MV-4-11 (cell line): ENCODE data around the gene UBE2E1.

Experiments
- DNase-seq: peaks from one replicate; lab custom pipeline; 2025; lab: John Stamatoyannopoulos, UW

The UBE2E1 gene

GRCh38 chr3:23795096-23795495 lies 10.7 kb upstream of the UBE2E1 start:
- no peak for DNase-seq

GRCh38 chr3:23796518-23796917 lies 9.2 kb upstream of the UBE2E1 start:
- DNase-seq = no peak

GRCh38 chr3:23797491-23797890 lies 8.3 kb upstream of the UBE2E1 start:
- peak; percentile 90 for DNase-seq

- no peak for DNase-seq
Measured at GRCh38 chr3:23798456-23798855, 7.3 kb upstream of the UBE2E1 start.

GRCh38 chr3:23798876-23799275 lies 6.9 kb upstream of the UBE2E1 start:
- DNase-seq = no peak

GRCh38 chr3:23800731-23801130 lies 5.0 kb upstream of the UBE2E1 start:
- DNase-seq = no peak

GRCh38 chr3:23804441-23805209 lies 1.1 kb upstream of the UBE2E1 start:
- DNase-seq = no peak

GRCh38 chr3:23805210-23805632 lies 534 bp upstream of the UBE2E1 start:
- DNase-seq = no peak

- DNase-seq = no peak
Measured at GRCh38 chr3:23806534-23807423, 1.0 kb downstream of the UBE2E1 start.

GRCh38 chr3:23807424-23808015 lies 1.8 kb downstream of the UBE2E1 start:
- no peak for DNase-seq

GRCh38 chr3:23808525-23808924 lies 2.8 kb downstream of the UBE2E1 start:
- DNase-seq = no peak

- DNase-seq = no peak
Measured at GRCh38 chr3:23809294-23809693, 3.5 kb downstream of the UBE2E1 start.

GRCh38 chr3:23809840-23810342 lies 4.1 kb downstream of the UBE2E1 start:
- no peak for DNase-seq

- no peak for DNase-seq
Measured at GRCh38 chr3:23810343-23811184, 4.8 kb downstream of the UBE2E1 start.

GRCh38 chr3:23811185-23811527 lies 5.4 kb downstream of the UBE2E1 start:
- no peak for DNase-seq

GRCh38 chr3:23811919-23812318 lies 6.2 kb downstream of the UBE2E1 start:
- DNase-seq = no peak

- DNase-seq = no peak
Measured at GRCh38 chr3:23815879-23816278, 10.1 kb downstream of the UBE2E1 start.

- no peak for DNase-seq
Measured at GRCh38 chr3:23816721-23817120, 11.0 kb downstream of the UBE2E1 start.

GRCh38 chr3:23817508-23818223 lies 11.9 kb downstream of the UBE2E1 start:
- no peak for DNase-seq

GRCh38 chr3:23819599-23820360 lies 14.0 kb downstream of the UBE2E1 start:
- DNase-seq = peak; percentile 52
